Right lobe of liver (tissue), 4 donors: ENCODE data around the gene NUP188.

Source experiments
- POLR2A ChIP-seq: fragments of 450-650 bp; IDR thresholded peaks from one replicate; pipeline ENCODE4 v1.6.1; 2017; ENCODE audit warnings: antibody characterized with exemption, mild to moderate bottlenecking
- TF ChIP-seq, protein P1 (sequence below), 4 donors: fragments of 200-600 bp in 3 of 4; fragments of 450-650 bp in 1 of 4; IDR thresholded peaks; one replicate each; pipeline versions ENCODE4 v1.5.1 to v1.8.0; 2016 to 2022; ENCODE audit warnings: antibody characterized with exemption in 4 of 4, mild to moderate bottlenecking in 2 of 4
- donor health status: DM: no; HTN: no; CAD: no.
- donor health status: DM: no; HTN: no; CAD: no.
- donor health status: DM: no; HTN: yes; CAD: no.

DNA sequence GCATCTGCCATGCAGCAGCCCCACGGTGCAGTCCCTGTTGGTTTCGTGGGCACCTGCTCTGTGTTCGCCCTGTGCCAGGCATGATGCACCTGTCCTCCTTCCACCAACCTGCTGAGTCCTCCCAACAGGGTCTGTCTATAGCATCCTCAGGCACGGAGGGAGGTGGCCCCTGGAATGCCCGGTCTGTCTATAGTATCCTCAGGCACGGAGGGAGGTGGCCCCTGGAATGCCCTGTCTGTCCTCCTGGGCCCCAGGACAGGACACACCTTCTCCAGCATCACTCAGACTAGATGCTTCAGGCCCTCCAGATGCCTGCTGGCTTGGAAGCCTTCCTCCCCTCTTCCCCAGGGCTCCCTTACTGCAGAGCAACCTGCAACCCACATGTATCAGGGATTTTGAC is 36.6 kb upstream of the NUP188 start:
- TF ChIP-seq, protein P1, sequence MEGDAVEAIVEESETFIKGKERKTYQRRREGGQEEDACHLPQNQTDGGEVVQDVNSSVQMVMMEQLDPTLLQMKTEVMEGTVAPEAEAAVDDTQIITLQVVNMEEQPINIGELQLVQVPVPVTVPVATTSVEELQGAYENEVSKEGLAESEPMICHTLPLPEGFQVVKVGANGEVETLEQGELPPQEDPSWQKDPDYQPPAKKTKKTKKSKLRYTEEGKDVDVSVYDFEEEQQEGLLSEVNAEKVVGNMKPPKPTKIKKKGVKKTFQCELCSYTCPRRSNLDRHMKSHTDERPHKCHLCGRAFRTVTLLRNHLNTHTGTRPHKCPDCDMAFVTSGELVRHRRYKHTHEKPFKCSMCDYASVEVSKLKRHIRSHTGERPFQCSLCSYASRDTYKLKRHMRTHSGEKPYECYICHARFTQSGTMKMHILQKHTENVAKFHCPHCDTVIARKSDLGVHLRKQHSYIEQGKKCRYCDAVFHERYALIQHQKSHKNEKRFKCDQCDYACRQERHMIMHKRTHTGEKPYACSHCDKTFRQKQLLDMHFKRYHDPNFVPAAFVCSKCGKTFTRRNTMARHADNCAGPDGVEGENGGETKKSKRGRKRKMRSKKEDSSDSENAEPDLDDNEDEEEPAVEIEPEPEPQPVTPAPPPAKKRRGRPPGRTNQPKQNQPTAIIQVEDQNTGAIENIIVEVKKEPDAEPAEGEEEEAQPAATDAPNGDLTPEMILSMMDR (IDR thresholded peaks at IDR 0.05) = no peak
- no peak for TF ChIP-seq POLR2A
